GM18526 (cell line): ENCODE measurements around the gene MTG2.

ENCODE experiments used
- POLR2A ChIP-seq: IDR thresholded peaks from 3 replicates; pipeline ENCODE4 v1.6.1; 2011; ENCODE audit not compliant: insufficient read length; ENCODE audit errors: extremely low read depth

MTG2 gene

DNA sequence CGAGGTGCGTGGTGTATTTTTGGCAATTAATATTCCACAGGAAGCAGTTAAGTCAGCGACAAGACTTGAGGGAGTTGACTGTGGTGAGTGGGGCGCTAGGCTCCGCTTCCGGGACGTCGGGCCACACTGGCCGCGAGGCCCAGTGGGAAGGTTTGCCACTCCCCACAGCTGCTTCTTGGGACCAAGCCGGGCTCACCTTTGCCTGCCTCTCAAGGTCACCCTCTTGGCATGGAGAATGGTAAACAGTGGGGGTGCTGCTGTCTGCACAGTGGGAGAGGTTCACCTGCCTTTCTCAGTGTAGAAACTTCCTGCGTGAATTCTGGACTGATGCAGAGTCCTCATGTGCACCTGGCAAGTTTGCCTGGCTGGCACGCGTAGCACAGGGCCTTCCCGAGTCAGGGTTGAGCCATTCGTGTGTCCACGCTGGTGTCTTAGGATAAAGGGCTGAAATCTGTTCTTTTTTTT lies 61.8 kb downstream of the MTG2 start:
- no peak for TF ChIP-seq POLR2A

DNA sequence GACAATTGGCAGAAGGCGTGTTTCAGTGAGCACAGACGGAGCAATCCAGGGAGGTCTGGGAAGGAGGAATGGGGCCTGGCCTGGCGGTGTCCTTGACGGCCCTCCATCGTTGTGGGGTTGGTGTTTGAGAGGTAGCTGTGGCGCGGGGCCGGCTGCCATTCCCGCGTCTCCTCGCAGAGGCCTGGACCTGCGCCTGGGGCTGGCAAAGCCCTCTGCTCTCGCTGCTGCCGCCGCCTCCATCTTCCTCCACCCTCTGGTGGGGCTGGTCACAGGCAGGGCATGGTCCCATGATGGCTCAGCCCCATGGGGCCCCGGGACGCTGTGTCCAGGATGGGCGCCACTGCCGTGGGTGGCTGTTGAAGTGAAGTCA lies 63.1 kb downstream of the MTG2 start:
- TF ChIP-seq POLR2A = no peak

DNA sequence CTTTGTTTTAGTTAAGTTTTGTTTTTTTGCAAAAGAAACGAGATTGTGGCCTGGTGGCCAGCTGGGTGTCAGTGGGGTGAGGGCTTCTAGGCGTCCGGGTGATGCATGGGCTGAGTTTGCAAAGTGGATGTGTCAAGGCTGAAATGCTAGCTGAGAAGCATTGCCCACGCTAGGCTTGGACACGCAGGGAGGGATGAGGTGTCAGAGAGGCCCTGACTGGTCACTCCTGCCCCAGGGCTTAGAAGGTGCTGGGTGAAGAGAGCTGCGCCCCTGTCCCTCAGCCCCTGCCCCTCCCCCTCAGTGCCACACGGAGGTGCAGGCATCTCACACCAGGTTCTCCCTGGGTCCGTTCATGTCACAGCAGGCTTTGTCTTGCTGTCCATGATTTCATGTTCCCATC lies 63.6 kb downstream of the MTG2 start:
- no peak for TF ChIP-seq POLR2A

DNA sequence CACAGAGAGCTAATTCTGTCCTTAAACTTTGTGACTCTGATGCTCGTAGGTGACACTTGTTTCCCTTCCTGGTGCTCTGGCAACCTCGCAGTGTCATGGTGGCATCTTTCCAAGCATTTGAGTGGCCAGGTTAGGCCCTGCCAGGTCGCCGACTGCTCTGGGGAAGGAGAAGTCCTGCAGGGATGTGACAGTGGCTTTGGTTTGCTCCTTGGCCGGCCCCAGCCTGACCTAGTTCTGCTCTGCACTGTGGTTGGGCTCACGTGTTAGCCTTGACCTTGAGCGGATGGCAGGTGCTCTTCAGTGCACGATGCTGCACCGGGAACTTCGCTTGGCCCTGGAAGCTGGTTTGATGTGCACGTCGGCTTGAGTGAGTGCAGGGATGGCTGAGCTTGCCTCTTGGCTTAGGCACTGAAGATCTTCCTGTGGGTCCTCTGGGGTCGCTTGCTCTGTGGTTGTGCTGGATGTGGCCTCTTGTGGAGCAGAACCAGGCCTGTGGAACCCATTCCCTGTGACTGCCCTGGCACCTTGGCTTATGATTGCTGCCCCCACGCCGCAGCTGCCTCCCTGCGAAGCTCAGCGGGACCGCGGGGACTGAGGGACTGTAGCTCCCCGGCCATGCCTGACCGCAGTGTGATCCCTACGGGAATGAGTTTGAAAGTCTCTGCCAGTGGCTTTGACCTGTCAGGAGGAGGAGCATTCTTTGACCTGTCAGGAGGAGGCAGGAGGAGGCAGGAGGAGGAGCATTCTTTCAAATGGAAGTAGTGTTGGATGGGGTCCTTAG lies 64.2 kb downstream of the MTG2 start:
- no peak for TF ChIP-seq POLR2A

DNA sequence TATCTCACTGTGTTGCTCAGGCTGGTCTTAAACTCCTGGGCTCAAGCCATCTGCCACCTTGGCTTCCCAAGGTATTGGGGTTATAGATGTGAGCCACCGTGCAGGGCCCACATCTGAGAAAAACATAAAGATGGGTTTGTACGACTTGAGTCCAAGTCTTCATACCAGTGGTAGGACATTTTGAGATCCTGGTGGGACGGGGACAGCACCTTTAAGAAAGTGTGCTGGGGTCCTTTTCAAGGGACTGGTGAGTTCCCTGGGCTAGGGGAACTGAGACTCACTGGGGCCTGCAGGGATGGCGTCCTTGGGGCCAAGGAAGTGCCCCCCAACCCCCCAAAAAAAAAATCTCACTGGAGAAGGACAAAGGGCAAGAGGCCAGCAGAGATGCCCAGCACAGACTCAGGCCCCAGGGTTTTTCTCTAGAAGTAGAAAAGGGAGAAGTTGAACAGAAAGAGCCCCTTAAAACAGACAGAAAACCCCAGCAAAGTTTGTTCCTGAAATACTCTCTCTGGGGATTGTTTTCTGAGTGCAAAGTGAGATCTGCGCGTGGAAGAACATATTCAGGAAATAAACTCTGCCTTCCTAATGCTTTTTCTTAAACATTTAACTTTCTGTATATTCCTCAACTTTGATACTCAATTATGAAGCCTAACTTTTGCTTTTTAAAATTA lies 66.2 kb downstream of the MTG2 start:
- TF ChIP-seq POLR2A = no peak

DNA sequence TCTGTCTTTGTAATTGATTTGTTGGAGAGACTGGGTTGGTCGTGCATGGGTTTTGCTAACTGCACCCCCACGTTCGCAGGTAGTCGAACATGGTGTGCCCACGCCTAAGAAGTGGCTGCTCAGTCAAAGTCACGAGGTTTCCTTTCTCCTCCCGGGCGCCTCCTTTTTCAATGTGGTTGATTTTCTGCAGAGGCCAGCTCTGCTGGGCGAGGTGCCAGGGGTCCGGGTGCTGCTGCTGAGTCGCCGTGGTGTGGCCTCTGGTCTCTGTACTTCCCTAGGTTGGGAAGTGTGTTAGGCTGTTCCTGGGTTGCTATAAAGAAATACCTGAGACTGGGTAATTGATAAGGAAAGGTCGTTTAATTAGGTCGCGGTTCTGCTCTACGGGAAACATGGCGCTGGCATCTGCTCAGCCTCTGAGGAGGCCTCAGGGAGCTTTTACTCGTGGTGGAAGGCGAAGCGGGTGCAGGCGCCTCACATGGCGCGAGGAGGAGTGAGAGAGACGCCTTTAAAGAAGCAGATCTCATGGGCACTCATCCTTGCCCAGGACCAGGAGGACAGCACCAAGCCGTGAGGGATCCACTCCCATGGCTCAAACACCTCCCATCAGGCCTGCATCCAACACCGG lies 69.6 kb downstream of the MTG2 start:
- no peak for TF ChIP-seq POLR2A
